ENCODE results near the gene ZDHHC14. TPM values are rescaled to one million over a fixed set of nuclear protein-coding genes. Genes with fewer than 3 reads are reported as not detected.
A peak's percentile ranks its signal among the peaks of the same experiment; 100 is the strongest.

Gene ZDHHC14
- total RNA-seq, 1 donor from 2014 or later: 6.5 TPM

GRCh38 chr6:157669747-157670216 lies 288.8 kb downstream of the ZDHHC14 start:
- peak; percentile 95 for DNase-seq

- no peak for DNase-seq
Observed at GRCh38 chr6:157670466-157671186, 289.6 kb downstream of the ZDHHC14 start.

GRCh38 chr6:157672726-157673412 lies 291.9 kb downstream of the ZDHHC14 start:
- DNase-seq: no peak

GRCh38 chr6:157673596-157673995 lies 292.6 kb downstream of the ZDHHC14 start:
- no peak for DNase-seq

- no peak for DNase-seq
Observed at GRCh38 chr6:157674061-157674460, 293.1 kb downstream of the ZDHHC14 start.

- DNase-seq: no peak
Observed at GRCh38 chr6:157675831-157676230, 294.8 kb downstream of the ZDHHC14 start.

DNA sequence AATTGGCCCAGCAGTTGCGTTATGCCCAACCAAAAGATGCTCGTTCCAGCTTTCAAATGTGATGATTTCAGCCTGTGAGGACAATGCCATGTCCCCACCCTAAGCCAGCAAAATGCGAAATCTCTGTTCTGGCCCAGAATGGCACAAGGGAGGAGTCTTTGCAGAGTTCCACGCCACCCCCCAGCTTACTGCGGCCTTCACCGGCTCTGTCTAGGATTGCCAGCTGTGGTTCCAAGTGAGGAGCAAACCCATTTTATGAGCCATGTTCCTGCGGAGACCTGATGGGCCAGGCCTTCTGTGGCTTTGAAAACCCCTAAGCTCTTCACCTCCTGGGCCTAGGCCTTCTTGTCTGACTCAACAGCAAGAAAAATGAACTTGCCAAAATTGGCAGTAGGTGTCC lies 295.3 kb downstream of the ZDHHC14 start:
- no peak for DNase-seq

- DNase-seq: no peak
Observed at GRCh38 chr6:157677235-157677634, 296.2 kb downstream of the ZDHHC14 start.

DNA sequence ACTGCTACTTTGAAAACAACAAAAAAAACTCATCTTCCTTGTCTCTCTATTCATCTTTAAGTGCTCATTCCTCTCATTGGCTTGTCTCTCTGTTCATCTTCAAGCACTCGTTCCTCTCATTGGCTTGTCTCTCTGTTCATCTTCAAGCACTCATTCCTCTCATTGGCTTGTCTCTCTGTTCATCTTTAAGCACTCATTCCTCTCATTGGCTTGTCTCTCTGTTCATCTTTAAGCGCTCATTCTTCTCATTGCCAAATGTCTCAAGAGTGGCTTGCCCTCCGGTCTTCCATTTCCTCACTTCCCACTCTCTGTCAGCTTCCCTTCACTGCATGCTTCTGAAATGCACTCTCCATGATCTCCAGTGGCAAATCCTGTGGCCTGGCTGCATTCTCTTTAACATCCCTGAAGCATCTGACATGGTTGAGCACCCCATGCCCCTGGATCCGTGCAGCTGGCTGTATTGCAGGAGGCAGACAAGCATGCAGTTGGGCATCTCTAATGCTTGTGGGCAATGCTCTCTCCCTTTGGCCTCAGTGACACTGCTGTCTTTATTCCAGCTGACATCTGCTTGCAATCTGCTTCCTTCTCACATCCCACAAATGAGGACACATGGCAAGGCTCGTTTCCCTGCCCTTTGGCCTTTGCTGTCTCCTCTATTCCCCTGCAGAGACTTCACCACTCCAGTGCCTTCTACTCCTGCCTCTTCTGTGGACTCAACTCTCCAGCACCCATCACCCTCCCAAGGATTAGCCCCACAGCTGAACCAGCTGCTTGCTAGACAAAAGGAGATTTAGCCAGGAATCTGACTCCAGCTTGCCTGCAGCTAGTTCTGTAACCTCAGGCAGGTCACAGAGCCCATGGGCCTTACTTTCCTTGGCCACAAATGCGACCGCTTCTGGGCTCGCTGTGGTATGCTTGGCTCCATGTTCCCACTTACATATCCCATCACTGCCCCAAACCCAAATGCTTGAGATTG lies 298.9 kb downstream of the ZDHHC14 start:
- DNase-seq: no peak

DNA sequence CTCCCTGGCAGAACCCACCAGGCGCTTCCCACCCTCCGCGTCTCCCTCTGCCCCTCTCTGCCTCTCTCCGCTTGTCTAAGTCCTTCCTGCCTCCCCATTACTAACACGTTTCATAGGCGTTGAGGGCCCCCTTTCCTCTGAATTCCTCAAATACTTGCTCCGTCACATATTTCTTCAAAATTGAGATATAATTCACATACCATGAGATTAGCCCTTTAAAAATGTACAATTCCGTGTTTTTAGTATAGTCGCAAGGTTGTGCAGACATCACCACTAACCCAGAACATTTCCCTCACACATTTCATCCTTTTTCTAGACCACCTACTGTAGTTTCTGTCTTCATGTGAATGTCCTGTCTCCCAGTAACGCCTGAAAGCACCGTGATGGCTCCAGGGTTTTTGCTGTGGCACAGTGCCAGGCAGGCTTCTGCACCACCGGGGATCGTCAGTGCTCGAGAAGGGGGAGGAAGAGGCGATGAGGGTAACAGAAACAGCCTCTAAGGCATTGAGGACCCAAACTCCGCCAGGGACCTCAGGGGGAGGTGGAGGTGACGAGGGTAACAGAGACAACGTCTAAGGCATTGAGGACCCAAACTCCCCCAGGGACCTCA lies 300.2 kb downstream of the ZDHHC14 start:
- no peak for DNase-seq

DNA sequence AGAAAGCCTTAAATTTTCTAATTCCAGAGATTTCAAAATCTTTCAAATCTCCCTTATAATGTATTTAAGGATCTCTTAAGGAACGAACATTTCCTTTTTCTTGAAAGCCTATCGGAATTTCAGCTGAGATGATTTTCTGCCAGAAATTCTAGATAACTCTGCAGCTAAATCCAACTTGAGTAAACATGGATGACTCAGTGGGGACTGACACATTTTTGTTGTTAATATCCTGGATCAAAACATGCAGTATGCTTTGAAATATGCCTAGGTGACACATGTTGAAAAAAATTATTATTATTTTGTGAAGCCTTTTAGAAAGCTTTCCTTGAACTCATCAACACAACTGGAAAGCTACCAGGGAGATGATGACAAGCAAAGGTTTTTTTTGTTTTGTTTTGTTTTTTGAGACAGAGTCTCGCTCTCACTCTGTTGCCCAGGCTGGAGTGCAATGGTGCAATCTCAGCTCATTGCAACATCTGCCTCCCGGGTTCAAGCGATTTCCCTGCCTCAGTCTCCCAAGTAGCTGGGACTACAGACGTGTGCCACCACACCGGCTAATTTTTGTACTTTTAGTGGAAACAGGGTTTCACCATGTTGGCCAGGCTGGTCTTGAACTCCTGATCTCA lies 302.0 kb downstream of the ZDHHC14 start:
- no peak for DNase-seq

GRCh38 chr6:157683707-157684106 lies 302.7 kb downstream of the ZDHHC14 start:
- no peak for DNase-seq

- no peak for DNase-seq
Observed at GRCh38 chr6:157684620-157685299, 303.8 kb downstream of the ZDHHC14 start.

DNA sequence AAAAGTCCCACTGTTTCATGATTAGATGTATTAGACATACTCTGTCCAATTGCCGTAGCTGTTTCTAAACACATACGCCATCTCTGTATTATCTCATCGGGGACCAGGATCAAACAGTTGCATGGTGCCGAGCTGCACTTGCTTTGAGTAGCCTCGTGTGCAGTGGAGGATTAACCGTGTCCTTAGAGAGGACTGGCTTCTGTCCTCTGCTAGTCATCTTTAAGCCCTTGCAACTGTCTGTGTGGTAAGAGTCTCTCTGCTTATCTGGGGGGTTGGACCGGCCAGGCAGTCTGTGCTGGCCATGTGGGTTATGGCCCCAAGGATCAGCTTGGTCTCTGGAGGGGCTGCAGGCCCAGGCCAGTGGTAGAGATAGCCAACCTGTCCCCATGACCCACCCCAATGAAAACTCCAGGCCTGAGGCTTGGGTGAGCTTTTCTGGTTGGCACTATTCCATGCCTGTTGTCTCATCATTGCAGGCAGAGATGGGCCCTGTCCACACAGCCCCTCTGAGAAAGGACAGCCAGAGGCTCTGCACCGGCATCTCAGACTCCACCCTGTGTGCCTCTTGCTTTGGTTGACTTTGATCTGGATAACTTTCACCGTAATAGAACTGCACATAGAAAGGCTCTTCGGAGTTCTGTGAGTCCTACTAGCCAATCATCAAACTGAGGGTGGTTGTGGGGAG lies 304.7 kb downstream of the ZDHHC14 start:
- peak; percentile 32 for DNase-seq

GRCh38 chr6:157688275-157688959 lies 307.4 kb downstream of the ZDHHC14 start:
- no peak for DNase-seq

- DNase-seq: peak; percentile 92
Observed at GRCh38 chr6:157688960-157689599, 308.1 kb downstream of the ZDHHC14 start.

- no peak for DNase-seq
Observed at GRCh38 chr6:157689875-157690274, 308.9 kb downstream of the ZDHHC14 start.

DNA sequence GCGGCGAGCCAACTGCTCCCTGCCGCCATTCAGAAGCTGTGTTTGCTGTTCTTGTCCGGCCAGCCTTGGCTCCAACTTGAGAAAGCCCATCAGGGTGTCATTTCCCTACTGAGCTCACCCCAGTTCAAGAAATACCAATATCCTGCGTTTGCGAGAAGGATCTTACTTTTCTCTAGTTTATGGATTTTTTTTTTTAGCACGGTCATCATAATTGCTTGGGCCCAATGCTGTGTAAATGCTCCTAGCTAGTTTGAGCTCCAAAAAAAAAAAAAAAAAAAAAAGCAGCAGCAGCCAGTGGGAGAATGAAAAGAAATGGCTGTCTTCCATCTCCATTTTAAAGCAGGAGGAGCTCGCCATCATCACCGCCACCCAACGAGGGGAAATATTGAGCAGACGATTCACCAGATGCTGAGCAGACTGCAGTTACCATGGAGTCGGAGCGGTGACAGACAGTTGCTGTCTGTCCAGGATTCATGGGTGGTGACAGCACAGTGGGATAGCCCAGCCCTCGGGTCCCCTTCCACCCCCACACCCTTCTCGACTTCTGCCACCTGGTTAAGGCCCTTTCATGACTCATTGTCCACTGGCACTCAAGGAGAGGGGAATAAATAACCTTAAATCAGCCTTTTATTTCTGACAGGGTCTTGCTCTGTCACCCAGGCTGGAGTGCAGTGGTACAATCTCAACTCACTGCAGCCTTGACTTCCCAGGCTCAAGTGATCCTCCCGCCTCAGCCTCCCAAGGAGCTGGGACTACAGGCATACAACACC lies 309.6 kb downstream of the ZDHHC14 start:
- no peak for DNase-seq

All from tongue (tissue), 2 donors.